HCT116 (cell line): ENCODE data around the gene PDE4D. TPM values are rescaled to one million over a fixed set of nuclear protein-coding genes. Genes with fewer than 3 reads are reported as not detected.

Experiments
- ATAC-seq: fragments of 200-7000 bp; cut with Tn5 transposase; 2 replicates; pipeline ENCODE4 v1.9.1; 2020; ENCODE audit warnings: mild to moderate bottlenecking, moderate library complexity
- BruUV-seq: library from RNA; stranded (reverse); fragments of 400-500 nt; replicated peaks from 2 replicates; lab custom pipeline; 2021; lab: Mats Ljungman, UMichigan
- CTCF ChIA-PET: fragments of 300-600 bp; sonication (Branson Sonifier 250); formaldehyde crosslinking; loops from one replicate; lab custom pipeline; 2021; ENCODE audit warnings: antibody characterized with exemption; lab: Charles Lee
- POLR2A ChIA-PET: fragments of 300-600, 350-600 bp; sonication (Branson Sonifier 250); formaldehyde crosslinking; loops from one replicate; lab custom pipeline; 2021; ENCODE audit warnings: antibody characterized with exemption; lab: Charles Lee
- RAD21 ChIA-PET, 2 experiments: fragments of 300-600 bp; sonication (Branson Sonifier 250); formaldehyde crosslinking; loops; one replicate each; lab custom pipeline; 2023; ENCODE audit warnings: low total read pairs in 2 of 2; ENCODE audit not compliant: uncharacterized antibody in 2 of 2, unreplicated experiment in 2 of 2, low non-redundant PET in 1 of 2; lab: Charles Lee
- DNase-seq: peaks from one replicate; pipeline ENCODE4 v3.0.0-alpha.2; 2010; ENCODE audit warnings: low read depth, low spot score
- H2AFZ ChIP-seq: fragments of 200-600 bp; shearing (Covaris generic), sonication (generic); 2 replicates; pipeline ENCODE4 v1.6.1; 2017; ENCODE audit warnings: low read depth, mixed run types, mixed read lengths, antibody characterized with exemption, low read length; ENCODE audit not compliant: poor library complexity, severe bottlenecking
- H3K27ac ChIP-seq: 2 replicates; pipeline ENCODE4 v1.5.1; 2012; ENCODE audit warnings: low read depth, low read length
- H3K27me3 ChIP-seq: fragments of 200-600 bp; sonication (generic); 2 replicates; pipeline ENCODE4 v1.6.1; 2016; ENCODE audit warnings: mixed run types, low read length, mixed read lengths; ENCODE audit not compliant: insufficient read depth
- H3K36me3 ChIP-seq, 2 experiments: fragments of 200-500 bp in 1 of 2; fragments of 200-600 bp in 1 of 2; sonication (Bioruptor generic) in 1 of 2; sonication (generic) in 1 of 2; 2 replicates each; pipeline versions ENCODE4 v1.5.1 to v1.6.1; 2014 to 2016; ENCODE audit warnings: low read length in 2 of 2, inconsistent platforms in 1 of 2, mixed read lengths in 1 of 2, mixed run types in 1 of 2; ENCODE audit not compliant: insufficient read depth in 2 of 2, control insufficient read depth in 1 of 2
- H3K4me1 ChIP-seq, 2 experiments: fragments of 200-600 bp in 1 of 2; sonication (generic) in 1 of 2; 2 replicates each; pipeline versions ENCODE4 v1.5.1 to v1.6.1; 2012 to 2017; ENCODE audit warnings: low read length in 2 of 2, inconsistent platforms in 1 of 2, mild to moderate bottlenecking in 1 of 2, mixed read lengths in 1 of 2, mixed run types in 1 of 2, moderate library complexity in 1 of 2; ENCODE audit not compliant: insufficient read depth in 2 of 2, control insufficient read depth in 1 of 2
- H3K4me2 ChIP-seq: fragments of 200-600 bp; sonication (generic); 2 replicates; pipeline ENCODE4 v1.6.1; 2017; ENCODE audit warnings: mixed run types, low read length, mixed read lengths
- H3K4me3 ChIP-seq, 2 experiments: fragments of 200-600 bp in 1 of 2; sonication (generic) in 1 of 2; replicated peaks in 1 of 2; 2 replicates each; pipeline ENCODE4 v1.5.1; 2011 to 2016; ENCODE audit warnings: low read length in 2 of 2, control low read depth in 1 of 2, low read depth in 1 of 2, mild to moderate bottlenecking in 1 of 2, mixed read lengths in 1 of 2, mixed run types in 1 of 2
- H3K79me2 ChIP-seq: fragments of 200-600 bp; sonication (generic); 2 replicates; pipeline ENCODE4 v1.6.1; 2017; ENCODE audit warnings: mild to moderate bottlenecking, mixed run types, low read length, moderate library complexity, mixed read lengths; ENCODE audit not compliant: insufficient read depth
- H3K9ac ChIP-seq: fragments of 200-600 bp; sonication (generic); 2 replicates; pipeline ENCODE4 v1.6.1; 2016; ENCODE audit warnings: low read length, mixed read lengths
- H3K9me2 ChIP-seq: fragments of 200-600 bp; sonication (generic), shearing (Covaris generic); 2 replicates; pipeline ENCODE4 v1.6.1; 2017; ENCODE audit warnings: mixed run types, mild to moderate bottlenecking, moderate library complexity; ENCODE audit not compliant: insufficient read depth
- H3K9me3 ChIP-seq, 2 experiments: fragments of 200-500 bp in 1 of 2; fragments of 200-600 bp in 1 of 2; sonication (Bioruptor generic) in 1 of 2; sonication (generic) in 1 of 2; 2 replicates each; pipeline ENCODE4 v1.6.1; 2014 to 2017; ENCODE audit warnings: low read length in 2 of 2, mixed read lengths in 2 of 2, inconsistent platforms in 1 of 2, low read depth in 1 of 2, mild to moderate bottlenecking in 1 of 2, mixed run types in 1 of 2, moderate library complexity in 1 of 2; ENCODE audit not compliant: control insufficient read depth in 1 of 2, insufficient read depth in 1 of 2
- H4K20me1 ChIP-seq: fragments of 200-600 bp; sonication (generic), shearing (Covaris generic); 2 replicates; pipeline ENCODE4 v1.6.1; 2017; ENCODE audit warnings: mixed run types, mild to moderate bottlenecking, moderate library complexity; ENCODE audit not compliant: insufficient read depth
- EGR1 ChIP-seq: IDR thresholded peaks from 2 replicates; pipeline ENCODE4 v1.6.1; 2012; ENCODE audit warnings: low read depth
- EZH2 ChIP-seq: fragments of 200-600 bp; sonication (generic); IDR thresholded peaks from 2 replicates; pipeline ENCODE4 v1.6.1; 2017; ENCODE audit warnings: antibody characterized with exemption, mixed run types
- POLR2AphosphoS5 ChIP-seq: IDR thresholded peaks from 2 replicates; pipeline ENCODE4 v1.6.1; 2011; ENCODE audit warnings: mild to moderate bottlenecking, low read depth, low read length, moderate library complexity
- SIN3A ChIP-seq: IDR thresholded peaks from 2 replicates; pipeline ENCODE4 v1.6.1; 2012; ENCODE audit warnings: low read depth
- TCF7L2 ChIP-seq: IDR thresholded peaks from 2 replicates; pipeline ENCODE4 v1.7.0; 2011; ENCODE audit warnings: borderline replicate concordance, inconsistent platforms; ENCODE audit not compliant: insufficient read depth, insufficient read length; ENCODE audit errors: extremely low read depth
- YY1 ChIP-seq: IDR thresholded peaks from 2 replicates; pipeline ENCODE4 v1.6.1; 2011; ENCODE audit warnings: low read length, low read depth, moderate library complexity, mild to moderate bottlenecking; ENCODE audit not compliant: insufficient replicate concordance; ENCODE audit errors: extremely low read depth
- ZFX ChIP-seq: fragments of 450-650 bp; IDR thresholded peaks from 2 replicates; pipeline ENCODE4 v1.6.1; 2017
- ZNF274 ChIP-seq: fragments of 200-500 bp; sonication (Bioruptor generic); IDR thresholded peaks from 2 replicates; pipeline ENCODE4 v1.6.1; 2014; ENCODE audit warnings: mild to moderate bottlenecking, low read depth, low read length, inconsistent platforms
- intact Hi-C: fragments of 100-400 bp; cut with micrococcal nuclease; formaldehyde crosslinking; loops from 2 replicates; pipeline ENCODE4 v1.10.0; 2022
- total RNA-seq: library from RNA; stranded (reverse); gene quantifications from one replicate; pipeline ENCODE4 v1.2.1, GENCODE V29; 2021; ENCODE audit not compliant: unreplicated experiment
- TF ChIP-seq, protein P1 (sequence below): IDR thresholded peaks from 2 replicates; pipeline ENCODE4 v1.6.1; 2012; ENCODE audit warnings: low read depth

PDE4D gene
- total RNA-seq, 1 experiment from 2014 or later: 1.1 TPM

DNA sequence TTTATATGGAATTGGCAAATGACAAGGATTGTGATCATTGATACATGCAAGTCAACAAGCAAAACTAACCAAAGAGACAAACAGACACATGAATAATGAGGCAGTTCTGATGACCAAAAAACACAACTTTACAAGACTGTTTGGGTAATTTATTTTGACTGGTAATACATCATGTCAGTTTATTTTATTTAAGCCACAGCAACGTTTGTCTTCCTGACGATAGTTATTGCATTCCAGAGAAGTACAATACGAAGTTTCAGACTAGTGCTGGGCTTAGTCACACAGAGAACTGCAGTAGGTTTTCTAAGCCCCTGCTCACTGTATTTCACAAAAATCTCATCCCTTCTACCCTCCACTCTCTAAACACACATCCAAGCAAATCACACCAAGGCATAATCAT lies 796.4 kb downstream of the PDE4D start:
- H2AFZ ChIP-seq: no peak overlapping the region
- H3K27ac ChIP-seq: no peak overlapping the region
- no peak for DNase-seq
- intact Hi-C loops: no loop called here
- no peaks in the 10 kb centered on the region for H3K9me2 ChIP-seq
- H3K9ac ChIP-seq: no peak overlapping the region
- no peaks in the 10 kb centered on the region for H3K4me1 ChIP-seq
- H4K20me1 ChIP-seq: no peaks in the 10 kb centered on the region
- RAD21 ChIA-PET: no interaction called here
- CTCF ChIA-PET: no interaction called here
- H3K27me3 ChIP-seq: peaks cover 35% of the 10 kb centered on the region
- no TSS peak for BruUV-seq
- H3K4me2 ChIP-seq: no peak overlapping the region
- TF ChIP-seq EZH2 (no peak), EGR1 (no peak), SIN3A (no peak), POLR2AphosphoS5 (no peak), TCF7L2 (no peak), YY1 (no peak), ZNF274 (no peak), ZFX (no peak)
- TF ChIP-seq, protein P1, sequence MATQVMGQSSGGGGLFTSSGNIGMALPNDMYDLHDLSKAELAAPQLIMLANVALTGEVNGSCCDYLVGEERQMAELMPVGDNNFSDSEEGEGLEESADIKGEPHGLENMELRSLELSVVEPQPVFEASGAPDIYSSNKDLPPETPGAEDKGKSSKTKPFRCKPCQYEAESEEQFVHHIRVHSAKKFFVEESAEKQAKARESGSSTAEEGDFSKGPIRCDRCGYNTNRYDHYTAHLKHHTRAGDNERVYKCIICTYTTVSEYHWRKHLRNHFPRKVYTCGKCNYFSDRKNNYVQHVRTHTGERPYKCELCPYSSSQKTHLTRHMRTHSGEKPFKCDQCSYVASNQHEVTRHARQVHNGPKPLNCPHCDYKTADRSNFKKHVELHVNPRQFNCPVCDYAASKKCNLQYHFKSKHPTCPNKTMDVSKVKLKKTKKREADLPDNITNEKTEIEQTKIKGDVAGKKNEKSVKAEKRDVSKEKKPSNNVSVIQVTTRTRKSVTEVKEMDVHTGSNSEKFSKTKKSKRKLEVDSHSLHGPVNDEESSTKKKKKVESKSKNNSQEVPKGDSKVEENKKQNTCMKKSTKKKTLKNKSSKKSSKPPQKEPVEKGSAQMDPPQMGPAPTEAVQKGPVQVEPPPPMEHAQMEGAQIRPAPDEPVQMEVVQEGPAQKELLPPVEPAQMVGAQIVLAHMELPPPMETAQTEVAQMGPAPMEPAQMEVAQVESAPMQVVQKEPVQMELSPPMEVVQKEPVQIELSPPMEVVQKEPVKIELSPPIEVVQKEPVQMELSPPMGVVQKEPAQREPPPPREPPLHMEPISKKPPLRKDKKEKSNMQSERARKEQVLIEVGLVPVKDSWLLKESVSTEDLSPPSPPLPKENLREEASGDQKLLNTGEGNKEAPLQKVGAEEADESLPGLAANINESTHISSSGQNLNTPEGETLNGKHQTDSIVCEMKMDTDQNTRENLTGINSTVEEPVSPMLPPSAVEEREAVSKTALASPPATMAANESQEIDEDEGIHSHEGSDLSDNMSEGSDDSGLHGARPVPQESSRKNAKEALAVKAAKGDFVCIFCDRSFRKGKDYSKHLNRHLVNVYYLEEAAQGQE: no peak
- TF ChIP-seq, all 23 proteins: peak for 0
- POLR2A ChIA-PET: no interaction called here
- no peak overlapping the region for H3K4me3 ChIP-seq
- no peaks in the 10 kb centered on the region for H3K79me2 ChIP-seq
- H3K36me3 ChIP-seq: no peaks in the 10 kb centered on the region
- no peak for ATAC-seq
- no peaks in the 10 kb centered on the region for H3K9me3 ChIP-seq
